DMS53 (cell line): ENCODE measurements around the gene ANKRD13A.
"Not testable (repeated sequence)": the region's sequence is repeated elsewhere in the genome, so short reads cannot be mapped to it uniquely, and the experiment has no call there.

ENCODE experiments used
- DNase-seq: peaks from one replicate; lab custom pipeline; 2025; lab: John Stamatoyannopoulos, UW

Gene ANKRD13A

GRCh38 chr12:110007881-110008280 lies 8.7 kb downstream of the ANKRD13A start:
- no peak for DNase-seq

GRCh38 chr12:110008681-110009398 lies 9.6 kb downstream of the ANKRD13A start:
- DNase-seq: not testable (repeated sequence)

- DNase-seq: no peak
These were observed 11.9 kb downstream of the ANKRD13A start for GRCh38 chr12:110010853-110011723.

- no peak for DNase-seq
These were observed 12.9 kb downstream of the ANKRD13A start for GRCh38 chr12:110012137-110012536.

- no peak for DNase-seq
These were observed 13.4 kb downstream of the ANKRD13A start for GRCh38 chr12:110012659-110013058.

GRCh38 chr12:110015132-110015531 lies 15.9 kb downstream of the ANKRD13A start:
- no peak for DNase-seq

- DNase-seq: no peak
These were observed 21.7 kb downstream of the ANKRD13A start for GRCh38 chr12:110020956-110021355.

- no peak for DNase-seq
These were observed 24.1 kb downstream of the ANKRD13A start for GRCh38 chr12:110023059-110023980.

GRCh38 chr12:110024051-110024450 lies 24.8 kb downstream of the ANKRD13A start:
- DNase-seq: no peak

- DNase-seq: no peak
These were observed 29.1 kb downstream of the ANKRD13A start for GRCh38 chr12:110028323-110028722.

- DNase-seq: no peak
These were observed 30.1 kb downstream of the ANKRD13A start for GRCh38 chr12:110029290-110029815.

GRCh38 chr12:110033888-110034287 lies 34.7 kb downstream of the ANKRD13A start:
- no peak for DNase-seq

- DNase-seq: no peak
These were observed 36.4 kb downstream of the ANKRD13A start for GRCh38 chr12:110035534-110036104.

GRCh38 chr12:110037315-110037714 lies 38.1 kb downstream of the ANKRD13A start:
- DNase-seq: no peak

- DNase-seq: no peak
These were observed 39.5 kb downstream of the ANKRD13A start for GRCh38 chr12:110038741-110039084.

- peak; percentile 98 for DNase-seq
These were observed 40.0 kb downstream of the ANKRD13A start for GRCh38 chr12:110039085-110039807.

GRCh38 chr12:110042264-110042663 lies 43.0 kb downstream of the ANKRD13A start:
- peak; percentile 98 for DNase-seq

GRCh38 chr12:110046451-110047187 lies 47.4 kb downstream of the ANKRD13A start:
- no peak for DNase-seq

GRCh38 chr12:110047297-110047940 lies 48.2 kb downstream of the ANKRD13A start:
- DNase-seq: no peak
